Calu3 (cell line): Measurements from ENCODE around the gene CROCC. TPM values are rescaled to one million over a fixed set of nuclear protein-coding genes. Genes with fewer than 3 reads are reported as not detected.

Experiments
- BruUV-seq: library from RNA; stranded (reverse); fragments of 400-500 nt; replicated peaks from 2 replicates; lab custom pipeline; 2021; lab: Mats Ljungman, UMichigan
- CTCF ChIA-PET: fragments of 300-600 bp; sonication (Branson Sonifier 250); formaldehyde crosslinking; loops from one replicate; lab custom pipeline; 2022; ENCODE audit warnings: antibody characterized with exemption; lab: Charles Lee
- DNase-seq: peaks from one replicate; pipeline ENCODE4 v3.0.0; 2022
- H3K27ac Mint-ChIP-seq: one replicate; pipeline ENCODE4 v1.8.0; 2022; ENCODE audit warnings: mixed read lengths; ENCODE audit not compliant: unreplicated experiment
- H3K27me3 Mint-ChIP-seq: one replicate; pipeline ENCODE4 v1.8.0; 2022; ENCODE audit warnings: mixed read lengths; ENCODE audit not compliant: unreplicated experiment
- H3K36me3 Mint-ChIP-seq: one replicate; pipeline ENCODE4 v1.8.0; 2022; ENCODE audit warnings: mild to moderate bottlenecking, moderate library complexity, mixed read lengths; ENCODE audit not compliant: insufficient read depth, unreplicated experiment
- H3K4me1 Mint-ChIP-seq: one replicate; pipeline ENCODE4 v1.8.0; 2022; ENCODE audit warnings: mild to moderate bottlenecking, low read depth, mixed read lengths; ENCODE audit not compliant: unreplicated experiment
- H3K4me3 Mint-ChIP-seq: one replicate; pipeline ENCODE4 v1.8.0; 2022; ENCODE audit warnings: mild to moderate bottlenecking, low read depth, moderate library complexity, mixed read lengths; ENCODE audit not compliant: unreplicated experiment
- H3K9me3 Mint-ChIP-seq: one replicate; pipeline ENCODE4 v1.8.0; 2022; ENCODE audit warnings: low read depth, mixed read lengths; ENCODE audit not compliant: unreplicated experiment
- intact Hi-C: fragments of 100-400 bp; cut with micrococcal nuclease; formaldehyde crosslinking; loops from one replicate; pipeline ENCODE4 v1.10.0; 2022; ENCODE audit not compliant: unreplicated experiment
- total RNA-seq: library from RNA; stranded (reverse); gene quantifications from 2 replicates; pipeline ENCODE4 v1.2.3, GENCODE V29; 2022
- TF ChIP-seq, protein P1 (sequence below): fragments of 200-600 bp; IDR thresholded peaks from one replicate; pipeline ENCODE4 v1.8.0; 2022; ENCODE audit warnings: antibody characterized with exemption; ENCODE audit not compliant: unreplicated experiment

The CROCC gene
- total RNA-seq, 1 experiment from 2014 or later, result 12.0 TPM

DNA sequence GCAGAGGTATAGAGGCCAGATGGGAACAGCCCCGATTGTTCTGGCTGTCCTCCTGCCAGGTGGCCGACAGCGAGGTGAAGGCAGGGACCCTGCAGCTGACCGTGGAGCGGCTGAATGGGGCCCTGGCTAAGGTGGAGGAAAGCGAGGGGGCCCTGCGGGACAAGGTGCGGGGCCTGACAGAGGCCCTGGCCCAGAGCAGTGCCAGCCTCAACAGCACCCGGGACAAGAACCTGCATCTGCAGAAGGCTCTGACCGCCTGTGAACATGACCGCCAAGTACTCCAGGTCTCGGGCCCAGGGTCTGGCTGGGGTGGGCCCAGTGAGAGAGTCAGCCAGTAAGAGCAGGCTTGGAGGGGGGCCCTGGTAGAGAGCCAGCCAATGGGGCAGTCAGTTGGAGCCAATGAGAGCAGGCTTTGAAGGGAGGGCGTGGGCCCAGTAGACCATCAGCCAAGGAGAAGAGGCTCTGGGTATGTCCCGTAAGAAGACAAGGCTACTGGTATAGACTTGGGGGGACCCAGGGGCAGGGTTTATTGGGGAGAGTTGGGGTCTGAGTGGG lies 47.4 kb downstream of the CROCC start:
- H3K9me3 Mint-ChIP-seq, result no peaks in the 10 kb centered on the region
- peaks cover 3% of the 10 kb centered on the region for H3K36me3 Mint-ChIP-seq
- no TSS peak for BruUV-seq
- H3K27ac Mint-ChIP-seq, result no peak overlapping the region
- TF ChIP-seq, protein P1, sequence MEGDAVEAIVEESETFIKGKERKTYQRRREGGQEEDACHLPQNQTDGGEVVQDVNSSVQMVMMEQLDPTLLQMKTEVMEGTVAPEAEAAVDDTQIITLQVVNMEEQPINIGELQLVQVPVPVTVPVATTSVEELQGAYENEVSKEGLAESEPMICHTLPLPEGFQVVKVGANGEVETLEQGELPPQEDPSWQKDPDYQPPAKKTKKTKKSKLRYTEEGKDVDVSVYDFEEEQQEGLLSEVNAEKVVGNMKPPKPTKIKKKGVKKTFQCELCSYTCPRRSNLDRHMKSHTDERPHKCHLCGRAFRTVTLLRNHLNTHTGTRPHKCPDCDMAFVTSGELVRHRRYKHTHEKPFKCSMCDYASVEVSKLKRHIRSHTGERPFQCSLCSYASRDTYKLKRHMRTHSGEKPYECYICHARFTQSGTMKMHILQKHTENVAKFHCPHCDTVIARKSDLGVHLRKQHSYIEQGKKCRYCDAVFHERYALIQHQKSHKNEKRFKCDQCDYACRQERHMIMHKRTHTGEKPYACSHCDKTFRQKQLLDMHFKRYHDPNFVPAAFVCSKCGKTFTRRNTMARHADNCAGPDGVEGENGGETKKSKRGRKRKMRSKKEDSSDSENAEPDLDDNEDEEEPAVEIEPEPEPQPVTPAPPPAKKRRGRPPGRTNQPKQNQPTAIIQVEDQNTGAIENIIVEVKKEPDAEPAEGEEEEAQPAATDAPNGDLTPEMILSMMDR, result no peak
- no peaks in the 10 kb centered on the region for H3K4me1 Mint-ChIP-seq
- intact Hi-C loops, result no loop called here
- H3K27me3 Mint-ChIP-seq, result no peaks in the 10 kb centered on the region
- CTCF ChIA-PET, result no interaction called here
- DNase-seq, result no peak
- H3K4me3 Mint-ChIP-seq, result no peak overlapping the region

DNA sequence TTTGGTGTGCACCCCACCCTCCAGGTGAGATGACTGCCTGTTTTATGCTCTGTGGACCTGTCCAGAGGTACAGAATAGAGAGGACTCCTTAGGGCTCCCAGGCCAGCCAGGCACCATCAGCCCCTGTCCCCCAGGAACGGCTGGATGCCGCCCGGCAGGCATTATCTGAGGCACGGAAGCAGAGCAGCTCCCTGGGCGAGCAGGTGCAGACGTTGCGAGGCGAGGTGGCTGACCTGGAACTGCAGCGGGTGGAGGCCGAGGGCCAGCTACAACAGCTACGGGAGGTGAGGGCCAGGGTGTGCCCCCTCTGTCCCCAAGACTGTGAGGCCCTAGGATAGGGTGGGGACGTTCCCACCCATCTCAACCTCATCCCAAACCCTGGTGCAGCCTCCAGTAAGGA lies 47.9 kb downstream of the CROCC start:
- CTCF ChIA-PET, result no interaction called here

DNA sequence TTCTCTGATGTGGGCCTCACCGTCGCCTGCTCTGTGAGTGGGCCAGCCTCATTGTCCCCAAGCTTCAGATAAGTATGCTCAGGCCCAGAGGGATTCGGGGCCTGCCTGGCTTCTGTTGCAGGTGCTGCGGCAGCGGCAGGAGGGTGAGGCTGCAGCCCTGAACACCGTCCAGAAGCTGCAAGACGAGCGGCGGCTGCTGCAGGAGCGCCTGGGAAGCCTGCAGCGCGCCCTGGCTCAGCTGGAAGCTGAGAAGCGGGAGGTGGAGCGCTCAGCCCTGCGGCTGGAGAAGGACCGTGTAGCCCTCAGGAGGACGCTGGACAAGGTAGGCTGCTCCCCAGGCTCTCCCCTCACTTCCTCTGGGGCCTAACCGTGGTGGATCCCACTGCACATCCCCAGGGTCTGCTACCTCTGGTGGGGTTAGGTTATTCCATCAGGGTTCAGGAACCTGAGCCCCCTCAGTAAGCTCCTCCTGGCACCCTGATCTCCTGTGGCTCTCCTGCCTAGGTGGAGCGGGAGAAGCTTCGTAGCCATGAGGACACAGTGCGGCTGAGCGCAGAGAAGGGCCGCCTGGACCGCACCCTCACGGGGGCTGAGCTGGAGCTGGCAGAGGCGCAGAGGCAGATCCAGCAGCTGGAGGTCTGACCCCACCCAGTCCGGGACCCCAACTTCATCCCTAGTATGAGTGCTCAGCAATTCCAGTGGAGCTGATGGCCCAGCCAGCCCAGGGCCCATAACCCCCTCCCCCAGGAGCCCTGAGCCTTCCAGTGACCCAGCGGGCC lies 48.6 kb downstream of the CROCC start:
- Mint-ChIP-seq H3K4me3 (no peak overlapping the region), H3K4me1 (no peaks in the 10 kb centered on the region), H3K36me3 (peaks cover 3% of the 10 kb centered on the region), H3K27ac (no peak overlapping the region), H3K9me3 (no peaks in the 10 kb centered on the region), H3K27me3 (no peaks in the 10 kb centered on the region)
- TF ChIP-seq, protein P1, result no peak
- intact Hi-C loops, result no loop called here
- CTCF ChIA-PET, result no interaction called here
- no peak for DNase-seq
- BruUV-seq, result no TSS peak

More for the DNA sequence above, 47.9 kb downstream of the CROCC start:
- H3K27ac Mint-ChIP-seq, result no peak overlapping the region
- H3K4me3 Mint-ChIP-seq, result no peak overlapping the region
- no TSS peak for BruUV-seq
- intact Hi-C loops, result no loop called here
- no peaks in the 10 kb centered on the region for H3K4me1 Mint-ChIP-seq
- TF ChIP-seq, protein P1, result no peak
- H3K9me3 Mint-ChIP-seq, result no peaks in the 10 kb centered on the region
- peaks cover 3% of the 10 kb centered on the region for H3K36me3 Mint-ChIP-seq
- no peak for DNase-seq
- H3K27me3 Mint-ChIP-seq, result no peaks in the 10 kb centered on the region

DNA sequence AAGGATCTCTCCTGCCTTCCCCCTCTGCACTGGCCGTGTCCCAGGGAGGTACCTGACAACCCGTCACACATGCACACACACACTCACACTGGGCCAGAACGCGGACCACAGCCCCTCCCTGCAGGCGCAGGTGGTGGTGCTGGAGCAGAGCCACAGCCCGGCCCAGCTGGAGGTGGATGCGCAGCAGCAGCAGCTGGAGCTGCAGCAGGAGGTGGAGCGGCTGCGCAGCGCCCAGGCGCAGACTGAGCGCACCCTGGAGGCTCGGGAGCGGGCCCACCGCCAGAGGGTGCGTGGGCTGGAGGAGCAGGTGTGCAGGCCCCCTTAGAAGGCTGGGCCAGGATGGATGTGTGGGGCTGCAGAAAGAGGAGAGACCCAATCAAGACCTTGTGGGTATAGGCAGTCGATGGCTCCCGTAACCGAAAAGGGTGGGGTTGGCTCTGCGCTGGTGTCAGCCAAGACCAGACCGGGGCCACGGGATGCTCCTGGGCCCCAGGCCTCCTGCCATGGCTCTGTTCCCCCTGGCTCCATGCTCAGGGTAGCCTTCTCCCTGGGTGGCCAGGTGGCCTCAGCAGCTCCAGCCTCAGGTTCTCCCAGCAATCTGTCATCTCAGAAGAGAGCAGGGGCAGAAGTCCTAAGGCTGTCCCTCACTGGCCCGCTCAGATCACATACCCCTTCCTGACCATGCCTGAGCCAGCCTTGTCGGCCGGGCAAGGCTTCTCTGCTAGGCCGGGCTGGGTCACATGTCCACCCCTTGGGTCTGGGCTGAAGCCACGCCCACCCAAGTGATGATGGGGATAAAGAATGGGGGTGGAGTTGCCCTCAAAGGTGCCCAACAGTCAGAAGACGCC lies 49.8 kb downstream of the CROCC start:
- CTCF ChIA-PET, result no interaction called here
- BruUV-seq, result no TSS peak
- no peak overlapping the region for H3K4me3 Mint-ChIP-seq
- H3K4me1 Mint-ChIP-seq, result no peaks in the 10 kb centered on the region
- intact Hi-C loops, result no loop called here
- TF ChIP-seq, protein P1, result no peak
- H3K27ac Mint-ChIP-seq, result no peak overlapping the region
- H3K36me3 Mint-ChIP-seq, result peaks cover 3% of the 10 kb centered on the region
- H3K27me3 Mint-ChIP-seq, result no peaks in the 10 kb centered on the region
- H3K9me3 Mint-ChIP-seq, result no peaks in the 10 kb centered on the region
- no peak for DNase-seq
